ENCODE data around the gene ANKRD62.
"Not testable (repeated sequence)": the region's sequence is repeated elsewhere in the genome, so short reads cannot be mapped to it uniquely, and the experiment has no call there.

ANKRD62 gene

DNA sequence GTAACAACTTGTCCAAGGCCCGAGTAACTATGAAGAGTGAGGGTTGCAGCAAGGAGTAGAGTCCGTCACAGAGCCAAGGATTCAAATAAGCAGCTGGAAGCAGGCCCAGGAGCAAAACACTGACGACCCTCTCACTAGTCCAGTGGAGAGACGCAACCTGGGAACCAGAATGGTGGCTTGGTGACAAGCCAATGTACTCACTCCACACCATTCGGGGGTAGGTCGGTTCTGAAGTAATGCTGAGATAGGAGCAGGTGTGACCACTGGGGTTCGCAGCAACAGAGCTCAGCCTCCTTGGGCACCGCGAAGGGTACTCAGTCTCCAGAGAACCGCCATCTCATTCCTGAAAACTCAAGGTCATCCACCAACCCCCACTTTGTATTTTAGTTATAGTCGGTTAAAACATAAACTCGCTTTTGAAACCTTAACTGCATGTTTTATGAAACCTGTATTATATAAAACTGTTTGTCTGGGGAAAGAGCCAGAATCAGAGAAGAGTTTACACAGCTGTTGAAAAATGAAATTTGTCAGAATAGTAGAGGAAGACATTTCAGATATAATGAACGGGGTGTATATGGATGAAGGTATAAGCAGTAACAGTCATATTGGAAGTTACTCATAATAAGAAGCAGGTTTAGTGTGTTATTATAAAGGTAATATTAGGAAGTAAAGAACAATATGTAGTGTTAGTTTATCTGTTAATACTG is 8.6 kb downstream of the ANKRD62 start:
- TF ChIP-seq, protein P1, sequence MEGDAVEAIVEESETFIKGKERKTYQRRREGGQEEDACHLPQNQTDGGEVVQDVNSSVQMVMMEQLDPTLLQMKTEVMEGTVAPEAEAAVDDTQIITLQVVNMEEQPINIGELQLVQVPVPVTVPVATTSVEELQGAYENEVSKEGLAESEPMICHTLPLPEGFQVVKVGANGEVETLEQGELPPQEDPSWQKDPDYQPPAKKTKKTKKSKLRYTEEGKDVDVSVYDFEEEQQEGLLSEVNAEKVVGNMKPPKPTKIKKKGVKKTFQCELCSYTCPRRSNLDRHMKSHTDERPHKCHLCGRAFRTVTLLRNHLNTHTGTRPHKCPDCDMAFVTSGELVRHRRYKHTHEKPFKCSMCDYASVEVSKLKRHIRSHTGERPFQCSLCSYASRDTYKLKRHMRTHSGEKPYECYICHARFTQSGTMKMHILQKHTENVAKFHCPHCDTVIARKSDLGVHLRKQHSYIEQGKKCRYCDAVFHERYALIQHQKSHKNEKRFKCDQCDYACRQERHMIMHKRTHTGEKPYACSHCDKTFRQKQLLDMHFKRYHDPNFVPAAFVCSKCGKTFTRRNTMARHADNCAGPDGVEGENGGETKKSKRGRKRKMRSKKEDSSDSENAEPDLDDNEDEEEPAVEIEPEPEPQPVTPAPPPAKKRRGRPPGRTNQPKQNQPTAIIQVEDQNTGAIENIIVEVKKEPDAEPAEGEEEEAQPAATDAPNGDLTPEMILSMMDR (IDR thresholded peaks at IDR 0.05; ENCODE audit: low read depth, low read length): no peak
- H3K4me3 ChIP-seq (ENCODE audit: low read depth, low read length): no peak overlapping the region

DNA sequence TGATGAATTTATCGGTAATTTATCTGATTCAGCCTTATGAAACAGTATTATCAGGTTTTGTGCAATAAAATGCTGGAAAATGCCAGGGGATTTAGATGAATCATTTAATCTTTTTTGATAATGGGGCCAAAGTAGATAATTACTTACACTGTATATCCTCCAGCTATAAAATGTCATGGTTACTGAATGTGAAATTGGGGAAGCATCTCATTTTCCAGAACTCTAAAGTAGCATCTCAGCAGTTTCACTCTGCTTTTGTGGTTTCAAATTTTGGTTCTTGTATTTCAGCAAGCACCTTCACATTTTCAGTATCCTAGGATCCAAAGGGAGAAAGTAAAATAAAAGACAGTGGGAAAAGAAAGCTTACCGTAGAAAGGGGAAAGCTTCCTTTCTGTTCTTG is 12.8 kb downstream of the ANKRD62 start:
- no peak overlapping the region for H3K4me3 ChIP-seq (ENCODE audit: low read depth, low read length)
- TF ChIP-seq, protein P1 (IDR thresholded peaks at IDR 0.05; ENCODE audit: low read depth, low read length): no peak

DNA sequence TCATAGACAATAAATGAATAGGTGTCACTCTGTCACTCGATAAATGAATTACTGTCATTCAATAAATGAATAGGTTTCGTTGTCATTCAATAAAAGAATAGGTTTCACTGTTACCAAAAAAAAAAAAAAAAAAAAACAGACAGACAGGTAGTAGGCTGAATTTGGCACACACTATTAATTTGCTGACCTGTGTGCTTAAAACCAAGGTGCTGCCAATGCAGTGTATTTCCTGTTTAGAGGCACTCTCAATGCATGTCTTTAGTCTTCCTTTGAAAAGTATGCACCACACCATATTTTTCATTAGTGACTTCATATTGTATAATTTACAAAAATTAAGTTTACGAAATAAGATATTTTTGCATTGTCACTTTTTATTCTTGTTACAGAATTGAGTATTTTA is 16.2 kb downstream of the ANKRD62 start:
- TF ChIP-seq, protein P1 (IDR thresholded peaks at IDR 0.05; ENCODE audit: low read depth, low read length): no peak
- no peak overlapping the region for H3K4me3 ChIP-seq (ENCODE audit: low read depth, low read length)

DNA sequence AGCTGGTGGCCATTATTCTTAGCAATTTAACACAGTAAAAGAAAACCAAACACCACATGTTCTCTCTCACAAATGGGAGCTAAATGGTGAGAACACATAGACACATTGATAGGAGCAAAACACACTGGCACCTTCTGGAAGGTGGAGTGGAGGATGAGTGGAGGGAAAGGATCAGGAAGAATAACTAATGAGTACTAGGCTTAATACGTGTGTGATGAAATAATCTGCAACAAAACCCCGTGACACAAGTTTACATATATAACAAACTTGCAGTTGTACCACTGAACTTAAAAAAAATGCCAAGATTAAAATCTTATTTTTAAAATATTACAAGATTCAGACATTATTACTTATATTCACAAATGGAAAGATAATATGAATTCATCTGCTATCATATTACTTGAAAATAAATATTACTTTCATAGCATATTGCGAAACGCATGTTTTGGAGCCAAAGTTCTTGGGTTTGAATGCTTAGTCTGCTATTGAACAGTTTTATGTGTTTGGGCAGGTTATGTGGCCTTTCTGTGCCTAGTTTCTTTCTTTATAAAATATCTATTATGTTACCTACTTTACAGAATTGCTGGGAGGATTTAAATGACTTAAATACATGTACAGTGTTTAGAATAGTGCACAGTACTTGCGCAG is 20.5 kb downstream of the ANKRD62 start:
- TF ChIP-seq, protein P1 (IDR thresholded peaks at IDR 0.05; ENCODE audit: low read depth, low read length): no peak
- no peak overlapping the region for H3K4me3 ChIP-seq (ENCODE audit: low read depth, low read length)

DNA sequence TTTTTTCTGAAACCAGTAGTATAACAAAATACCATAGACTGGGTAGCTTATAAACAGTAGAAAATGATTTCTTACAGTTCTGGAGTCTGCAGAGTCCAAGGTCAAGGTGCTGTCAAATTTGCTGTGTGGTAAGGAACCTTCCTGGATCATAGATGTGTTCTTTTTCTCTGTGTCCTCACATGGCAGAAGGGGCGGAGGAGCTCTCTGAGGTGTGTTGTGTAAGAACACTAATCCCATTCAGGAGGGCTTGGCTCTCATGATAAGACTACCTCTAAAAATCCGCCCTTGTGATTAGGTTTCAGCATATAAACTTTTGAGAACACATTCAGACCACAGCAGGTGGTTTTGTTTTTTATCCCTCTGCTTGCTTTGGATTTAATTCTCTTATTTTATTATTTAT is 25.7 kb downstream of the ANKRD62 start:
- TF ChIP-seq, protein P1 (IDR thresholded peaks at IDR 0.05; ENCODE audit: low read depth, low read length): no peak
- no peak overlapping the region for H3K4me3 ChIP-seq (ENCODE audit: low read depth, low read length)

DNA sequence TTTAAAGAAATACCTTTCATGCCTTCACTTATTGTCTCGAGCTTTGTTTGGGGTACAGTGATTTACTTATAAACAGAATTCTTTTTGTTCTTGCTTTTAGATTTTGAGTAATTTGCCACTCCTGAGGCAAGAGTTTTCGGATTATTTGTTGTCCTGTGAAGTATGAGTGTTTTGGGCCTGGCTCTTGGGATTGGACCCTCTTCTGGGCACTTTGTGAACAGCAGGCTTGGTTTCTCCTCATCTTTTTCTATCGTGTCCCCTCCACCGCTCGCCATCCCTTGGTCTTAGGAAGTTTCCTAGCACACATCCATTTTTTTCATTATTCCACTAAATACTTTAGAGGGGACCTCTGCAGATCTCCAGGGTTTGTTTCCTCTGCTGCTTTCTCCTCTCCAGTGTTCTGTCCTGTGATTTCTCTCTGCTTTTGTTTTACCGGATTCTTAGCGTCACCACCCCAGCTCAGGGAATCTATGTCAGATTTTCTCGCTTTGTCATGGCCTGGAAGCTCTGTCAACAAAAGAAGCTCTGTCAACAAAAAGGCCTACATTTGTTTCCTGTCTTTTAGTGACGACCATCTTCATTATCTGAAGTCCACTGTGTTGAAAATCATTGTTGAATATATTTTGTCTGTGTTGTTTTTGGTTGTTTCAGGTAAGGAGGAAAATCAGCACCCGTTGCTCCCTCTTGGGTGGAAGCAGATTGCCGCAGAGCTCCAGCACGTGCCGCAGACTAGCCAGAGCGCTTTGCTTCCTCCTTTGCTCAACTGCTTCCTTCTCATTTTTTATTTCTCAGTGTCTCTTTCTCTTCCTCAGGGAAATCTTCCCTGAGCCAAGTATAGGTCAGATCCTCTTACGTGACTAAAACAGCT is 27.8 kb downstream of the ANKRD62 start:
- TF ChIP-seq, protein P1 (IDR thresholded peaks at IDR 0.05; ENCODE audit: low read depth, low read length): peak; percentile 18; the same call in 1 of the 2 replicates
- H3K4me3 ChIP-seq (ENCODE audit: low read depth, low read length): no peak overlapping the region

DNA sequence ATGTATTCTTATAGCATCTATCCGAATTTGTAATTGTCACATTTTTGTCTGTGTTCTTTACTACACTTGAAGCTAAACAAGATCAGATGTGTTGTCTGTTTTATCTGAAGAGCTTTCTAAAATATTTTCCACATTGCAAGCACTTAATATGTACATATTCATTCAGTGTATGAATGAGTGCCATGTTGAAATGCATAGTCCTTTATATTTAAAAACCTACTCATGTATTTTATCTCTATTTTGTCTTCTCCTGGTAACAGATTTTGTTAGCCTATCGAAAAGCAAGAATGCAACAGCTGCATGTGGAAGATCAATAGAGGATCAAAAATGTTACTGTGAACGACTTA is 28.4 kb downstream of the ANKRD62 start:
- not testable (repeated sequence) for H3K4me3 ChIP-seq (ENCODE audit: low read depth, low read length)

DNA sequence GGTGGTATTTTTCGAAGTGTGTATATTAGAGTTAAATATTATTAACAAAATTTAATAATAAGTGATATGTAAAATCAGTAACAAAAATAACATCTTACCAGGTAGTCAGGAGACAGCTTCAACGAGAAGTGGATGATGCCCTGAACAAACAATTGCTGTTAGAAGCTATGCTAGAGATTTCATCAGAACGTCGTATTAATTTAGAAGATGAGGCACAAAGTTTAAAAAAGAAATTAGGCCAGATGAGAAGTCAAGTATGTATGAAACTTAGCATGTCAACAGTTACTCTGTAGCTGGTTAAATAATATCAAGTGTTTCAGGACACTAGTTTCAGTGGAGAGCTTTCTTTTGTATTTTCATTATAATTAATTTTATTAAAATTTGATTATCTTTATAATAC is 34.0 kb downstream of the ANKRD62 start:
- not testable (repeated sequence) for H3K4me3 ChIP-seq (ENCODE audit: low read depth, low read length)

DNA sequence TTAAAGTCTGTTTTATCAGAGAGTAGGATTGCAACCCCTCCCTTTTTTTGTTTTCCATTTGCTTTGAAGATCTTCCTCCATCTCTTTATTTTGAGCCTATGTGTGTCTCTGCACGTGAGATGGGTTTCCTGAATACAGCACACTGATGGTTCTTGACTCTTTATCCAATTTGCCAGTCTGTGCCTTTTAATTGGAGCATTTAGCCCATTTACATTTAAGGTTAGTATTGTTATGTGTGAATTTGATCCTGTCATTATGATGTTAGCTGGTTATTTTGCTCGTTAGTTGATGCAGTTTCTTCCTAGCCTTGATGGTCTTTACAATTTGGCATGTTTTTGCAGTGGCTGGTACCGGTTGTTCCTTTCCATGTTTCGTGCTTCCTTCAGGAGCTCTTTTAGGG is 45.2 kb downstream of the ANKRD62 start:
- not testable (repeated sequence) for H3K4me3 ChIP-seq (ENCODE audit: low read depth, low read length)

DNA sequence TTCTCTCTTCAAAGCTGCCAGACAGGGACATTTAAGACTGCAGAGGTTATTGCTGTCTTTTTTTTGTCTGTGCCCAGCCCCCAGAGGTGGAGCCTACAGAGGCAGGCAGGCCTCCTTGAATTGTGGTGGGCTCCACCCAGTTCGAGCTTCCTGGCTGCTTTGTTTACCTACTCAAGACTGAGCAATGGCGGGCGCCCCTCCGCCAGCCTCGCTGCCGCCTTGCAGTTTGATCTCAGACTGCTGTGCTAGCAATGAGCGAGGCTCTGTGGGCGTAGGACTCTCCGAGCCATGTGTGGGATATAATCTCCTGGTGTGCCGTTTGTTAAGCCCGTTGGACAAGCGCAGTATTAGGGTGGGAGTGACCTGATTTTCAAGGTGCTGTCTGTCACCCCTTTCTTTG is 47.2 kb downstream of the ANKRD62 start:
- H3K4me3 ChIP-seq (ENCODE audit: low read depth, low read length): not testable (repeated sequence)

DNA sequence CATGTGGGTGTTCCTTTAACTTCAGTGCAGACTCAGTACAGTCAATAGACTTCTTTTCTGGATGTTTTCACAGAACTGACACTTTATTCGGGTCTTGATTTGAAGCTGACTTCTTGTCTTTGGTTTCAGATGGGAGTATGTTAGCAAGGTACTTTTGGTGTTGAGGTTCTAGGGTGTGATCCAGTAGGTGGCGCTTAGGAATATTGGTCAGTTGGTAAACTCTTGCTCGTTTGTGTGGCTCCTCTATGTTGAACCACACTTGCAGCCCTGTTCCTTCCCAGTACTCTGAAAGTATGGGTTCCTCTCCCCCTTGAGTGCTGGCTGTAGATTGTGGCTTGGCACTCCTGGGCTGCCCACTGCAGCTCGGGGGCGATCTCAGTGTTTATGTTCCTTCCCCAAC is 48.1 kb downstream of the ANKRD62 start:
- H3K4me3 ChIP-seq (ENCODE audit: low read depth, low read length): not testable (repeated sequence)

DNA sequence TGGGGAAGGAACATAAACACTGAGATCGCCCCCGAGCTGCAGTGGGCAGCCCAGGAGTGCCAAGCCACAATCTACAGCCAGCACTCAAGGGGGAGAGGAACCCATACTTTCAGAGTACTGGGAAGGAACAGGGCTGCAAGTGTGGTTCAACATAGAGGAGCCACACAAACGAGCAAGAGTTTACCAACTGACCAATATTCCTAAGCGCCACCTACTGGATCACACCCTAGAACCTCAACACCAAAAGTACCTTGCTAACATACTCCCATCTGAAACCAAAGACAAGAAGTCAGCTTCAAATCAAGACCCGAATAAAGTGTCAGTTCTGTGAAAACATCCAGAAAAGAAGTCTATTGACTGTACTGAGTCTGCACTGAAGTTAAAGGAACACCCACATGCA is 55.8 kb downstream of the ANKRD62 start:
- H3K4me3 ChIP-seq (ENCODE audit: low read depth, low read length): not testable (repeated sequence)
